ENCODE measurements around the gene ACOT12.

Gene ACOT12

DNA sequence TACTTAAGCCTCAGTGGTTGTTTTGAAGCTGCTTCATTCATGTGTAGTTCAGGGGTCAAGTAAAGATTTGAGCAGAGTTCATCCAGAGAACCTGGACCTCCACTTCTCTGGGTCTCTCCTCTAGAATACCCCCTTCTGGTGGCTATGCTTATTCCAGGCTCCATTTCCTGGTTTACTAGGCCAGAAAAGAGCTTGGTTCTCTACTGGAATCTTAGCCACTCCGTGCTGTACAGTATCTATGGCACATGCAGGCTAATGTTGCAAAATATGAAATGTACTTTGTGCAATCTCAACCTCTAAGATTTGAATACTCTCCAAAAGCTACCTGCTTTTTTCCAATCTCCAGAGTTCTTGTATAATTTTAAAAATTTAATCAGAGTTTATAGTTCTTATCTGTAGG is 110.0 kb downstream of the ACOT12 start:
- DNase-seq (ENCODE audit: low read depth), result no peak
- H3K4me3 ChIP-seq (ENCODE audit: control insufficient read depth, low read depth, low read length), result no peak overlapping the region
- TF ChIP-seq CTCF (IDR thresholded peaks at IDR 0.05; ENCODE audit: control insufficient read depth, insufficient read depth, low read depth, low read length, missing control alignments), result no peak
